Esophagus squamous epithelium (tissue), 5 donors: ENCODE results near the gene CDKAL1. TPM values are rescaled to one million over a fixed set of nuclear protein-coding genes. Genes with fewer than 3 reads are reported as not detected.

Source experiments
- DNase-seq: peaks from one replicate; lab custom pipeline; 2025; lab: John Stamatoyannopoulos, UW
- H3K27ac ChIP-seq, 4 donors: fragments of 200-600 bp; sonication (generic); one replicate each; pipeline ENCODE4 v1.5.1; 2016 to 2019; ENCODE audit warnings: mild to moderate bottlenecking in 1 of 4
- H3K27me3 ChIP-seq, 4 donors: fragments of 200-600 bp; sonication (generic); 1 replicate in 3 of 4; 2 replicates in 1 of 4; pipeline versions ENCODE4 v1.5.1 to v1.6.0; 2017 to 2021; ENCODE audit warnings: antibody characterized with exemption in 1 of 4
- H3K36me3 ChIP-seq, 3 donors: fragments of 200-600 bp; sonication (generic); one replicate each; pipeline ENCODE4 v1.5.1; 2016 to 2019
- H3K4me1 ChIP-seq, 3 donors: fragments of 200-600 bp; sonication (generic); one replicate each; pipeline ENCODE4 v1.5.1; 2017 to 2019
- H3K4me3 ChIP-seq, 4 donors: fragments of 200-600 bp; sonication (generic); 1 replicate in 3 of 4; 2 replicates in 1 of 4; pipeline ENCODE4 v1.5.1; 2016 to 2019; ENCODE audit warnings: mild to moderate bottlenecking in 2 of 4, moderate library complexity in 1 of 4
- H3K9me3 ChIP-seq, 3 donors: fragments of 200-600 bp; sonication (generic); one replicate each; pipeline ENCODE4 v1.5.1; 2016 to 2019
- POLR2A ChIP-seq, 4 donors: fragments of 450-650 bp; IDR thresholded peaks; one replicate each; pipeline ENCODE4 v1.6.1; 2017; ENCODE audit warnings: antibody characterized with exemption in 4 of 4, mild to moderate bottlenecking in 4 of 4, moderate library complexity in 3 of 4
- WGBS, 2 donors: methylation state at CpG; one replicate each; pipeline ENCODE4 v1.1.5; 2018; 5-methylcytosine and 5-hydroxymethylcytosine counted together
- intact Hi-C: fragments of 100-400 bp; cut with DNase I; formaldehyde crosslinking; loops from one replicate; pipeline ENCODE4 v1.15.0; 2022
- total RNA-seq, 4 donors: library from RNA; depleted of rRNA; stranded (reverse); fragments of >200 nt; gene quantifications; one replicate each; pipeline ENCODE4 v1.1.0, GENCODE V29; 2016
- TF ChIP-seq, protein P1 (sequence below), 6 experiments: fragments of 450-650 bp in 4 of 6; fragments of 200-600 bp in 2 of 6; sonication (generic) in 2 of 6; IDR thresholded peaks; one replicate each; pipeline ENCODE4 v1.5.1; 2016 to 2019; ENCODE audit warnings: antibody characterized with exemption in 6 of 6, mild to moderate bottlenecking in 4 of 6, moderate library complexity in 4 of 6
- donor health status: DM: yes; HTN: yes; CAD: no.

CDKAL1 gene
- total RNA-seq, 4 donors from 2014 or later = 6.5 to 13.0 (median 10.7) TPM

DNA sequence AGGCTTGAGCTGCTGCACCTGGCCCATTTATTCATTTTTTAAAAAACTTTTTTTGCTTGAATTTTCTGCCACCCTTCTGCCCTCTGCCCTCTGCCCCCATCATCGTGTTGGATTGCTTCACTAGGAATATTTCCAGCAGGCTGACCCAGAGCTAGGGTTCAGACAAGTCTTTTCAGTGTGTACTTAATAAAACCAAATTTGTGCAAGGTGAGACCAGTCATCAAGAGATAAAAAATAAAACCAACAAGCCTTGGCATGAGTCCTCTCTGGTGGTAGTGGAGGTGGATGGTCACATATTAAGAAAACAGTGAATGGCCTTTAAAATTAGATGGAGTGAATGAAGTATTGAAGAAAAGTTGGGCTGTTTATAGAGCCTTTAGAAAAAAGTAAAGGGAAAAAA lies 239.6 kb downstream of the CDKAL1 start:
- 60 to 86% methylated on average over 1 of the region's 1 CpG for WGBS, 2 donors

GRCh38 chr6:20775981-20776380 lies 241.7 kb downstream of the CDKAL1 start:
- Histone ChIP-seq H3K27me3 (no peaks in the 10 kb centered on the region), H3K27ac (no peak overlapping the region), H3K4me3 (no peak overlapping the region), H3K4me1 (no peaks in the 10 kb centered on the region), H3K36me3 (no peaks in the 10 kb centered on the region), H3K9me3 (no peaks in the 10 kb centered on the region)
- TF ChIP-seq, protein P1, sequence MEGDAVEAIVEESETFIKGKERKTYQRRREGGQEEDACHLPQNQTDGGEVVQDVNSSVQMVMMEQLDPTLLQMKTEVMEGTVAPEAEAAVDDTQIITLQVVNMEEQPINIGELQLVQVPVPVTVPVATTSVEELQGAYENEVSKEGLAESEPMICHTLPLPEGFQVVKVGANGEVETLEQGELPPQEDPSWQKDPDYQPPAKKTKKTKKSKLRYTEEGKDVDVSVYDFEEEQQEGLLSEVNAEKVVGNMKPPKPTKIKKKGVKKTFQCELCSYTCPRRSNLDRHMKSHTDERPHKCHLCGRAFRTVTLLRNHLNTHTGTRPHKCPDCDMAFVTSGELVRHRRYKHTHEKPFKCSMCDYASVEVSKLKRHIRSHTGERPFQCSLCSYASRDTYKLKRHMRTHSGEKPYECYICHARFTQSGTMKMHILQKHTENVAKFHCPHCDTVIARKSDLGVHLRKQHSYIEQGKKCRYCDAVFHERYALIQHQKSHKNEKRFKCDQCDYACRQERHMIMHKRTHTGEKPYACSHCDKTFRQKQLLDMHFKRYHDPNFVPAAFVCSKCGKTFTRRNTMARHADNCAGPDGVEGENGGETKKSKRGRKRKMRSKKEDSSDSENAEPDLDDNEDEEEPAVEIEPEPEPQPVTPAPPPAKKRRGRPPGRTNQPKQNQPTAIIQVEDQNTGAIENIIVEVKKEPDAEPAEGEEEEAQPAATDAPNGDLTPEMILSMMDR (IDR thresholded peaks at IDR 0.05) = no peak
- TF ChIP-seq POLR2A (IDR thresholded peaks at IDR 0.05) = no peak
- intact Hi-C loops = no loop called here
- no peak for DNase-seq
- WGBS, 2 donors = 83 to 87% methylated on average over 1 of the region's 1 CpG

More for the DNA sequence above, 239.6 kb downstream of the CDKAL1 start:
- intact Hi-C loops = no loop called here
- DNase-seq = no peak
- Histone ChIP-seq H3K4me3 (no peak overlapping the region), H3K36me3 (no peaks in the 10 kb centered on the region), H3K9me3 (no peaks in the 10 kb centered on the region), H3K27ac (no peak overlapping the region), H3K27me3 (no peaks in the 10 kb centered on the region), H3K4me1 (no peaks in the 10 kb centered on the region)
- TF ChIP-seq, protein P1 (IDR thresholded peaks at IDR 0.05) = no peak
- no peak for TF ChIP-seq POLR2A (IDR thresholded peaks at IDR 0.05)

GRCh38 chr6:20777801-20778200 lies 243.5 kb downstream of the CDKAL1 start:
- no peak overlapping the region for H3K27ac ChIP-seq
- no peaks in the 10 kb centered on the region for H3K4me1 ChIP-seq
- no peak for DNase-seq
- intact Hi-C loops = no loop called here
- no peak overlapping the region for H3K4me3 ChIP-seq
- no peaks in the 10 kb centered on the region for H3K9me3 ChIP-seq
- peaks cover 0 to 12% (median 0%) of the 10 kb centered on the region in 3 donors for H3K36me3 ChIP-seq
- TF ChIP-seq POLR2A (IDR thresholded peaks at IDR 0.05) = no peak
- TF ChIP-seq, protein P1 (IDR thresholded peaks at IDR 0.05) = no peak
- H3K27me3 ChIP-seq = no peaks in the 10 kb centered on the region

DNA sequence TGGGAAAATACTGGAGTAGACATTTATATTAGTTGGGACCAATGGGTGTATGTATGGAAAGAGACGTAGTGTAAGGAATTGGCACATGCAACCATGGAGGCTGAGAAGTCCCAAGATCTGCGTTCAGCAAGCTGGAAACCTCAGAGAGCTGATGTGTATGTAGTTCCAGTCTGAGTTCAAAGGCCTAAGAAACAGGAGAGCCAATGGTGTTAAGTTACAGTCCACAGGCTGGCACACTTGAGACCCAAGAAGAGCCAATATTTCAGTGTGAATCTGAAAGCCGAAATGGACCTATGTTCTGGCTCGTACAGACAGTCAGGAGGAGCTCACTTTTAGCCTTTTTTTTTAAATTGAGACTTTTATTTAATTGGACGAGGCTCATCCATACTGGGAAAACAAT lies 244.2 kb downstream of the CDKAL1 start:
- Histone ChIP-seq H3K4me1 (no peaks in the 10 kb centered on the region), H3K27ac (no peak overlapping the region), H3K9me3 (no peaks in the 10 kb centered on the region), H3K27me3 (no peaks in the 10 kb centered on the region), H3K36me3 (peaks cover 0 to 18% (median 0%) of the 10 kb centered on the region in 3 donors), H3K4me3 (no peak overlapping the region)
- DNase-seq = no peak
- intact Hi-C loops = no loop called here
- WGBS, 2 donors = 87 to 96% methylated on average over 5 of the region's 5 CpGs
- TF ChIP-seq, protein P1 (IDR thresholded peaks at IDR 0.05) = no peak
- no peak for TF ChIP-seq POLR2A (IDR thresholded peaks at IDR 0.05)

DNA sequence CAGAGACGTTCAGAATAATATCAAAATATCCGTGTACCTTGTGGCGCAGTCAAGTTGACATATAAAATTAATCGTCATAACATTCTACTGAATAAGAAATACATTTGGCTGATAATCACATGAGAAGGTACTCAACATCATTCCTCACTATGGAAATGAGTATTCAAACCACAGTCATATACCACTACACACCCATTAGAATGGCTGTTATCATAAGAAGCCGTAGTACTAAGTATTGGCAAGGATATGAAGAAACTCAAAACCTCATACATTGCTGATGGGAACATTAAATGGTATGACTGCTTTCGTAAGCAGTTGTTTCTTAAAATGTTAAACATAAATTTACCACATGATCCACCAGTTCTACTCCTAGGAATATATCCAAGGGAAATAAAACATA lies 244.7 kb downstream of the CDKAL1 start:
- Histone ChIP-seq H3K27ac (no peak overlapping the region), H3K9me3 (no peaks in the 10 kb centered on the region), H3K4me3 (no peak overlapping the region), H3K27me3 (no peaks in the 10 kb centered on the region), H3K4me1 (no peaks in the 10 kb centered on the region), H3K36me3 (peaks cover 0 to 20% (median 0%) of the 10 kb centered on the region in 3 donors)
- intact Hi-C loops = no loop called here
- TF ChIP-seq, protein P1 (IDR thresholded peaks at IDR 0.05) = no peak
- no peak for TF ChIP-seq POLR2A (IDR thresholded peaks at IDR 0.05)
- 87 to 90% methylated on average over 6 of the region's 6 CpGs for WGBS, 2 donors
- DNase-seq = no peak
